ENCODE measurements around the gene LIN28A.
A peak's percentile ranks its signal among the peaks of the same experiment; 100 is the strongest.

Gene LIN28A

GRCh38 chr1:26431979-26432695, 21.5 kb downstream of the LIN28A start, which contains the start of gene DHDDS (continued):
- peak; percentile 90 for TF ChIP-seq PRDM10 (tag by site-specific recombination; IDR thresholded peaks at IDR 0.05)
- TF ChIP-seq ZNF488 (tag by site-specific recombination; IDR thresholded peaks at IDR 0.05) = no peak
- TF ChIP-seq ZFP3 (tag by site-specific recombination; IDR thresholded peaks at IDR 0.05; ENCODE audit: low read depth) = no peak
- TF ChIP-seq ZBTB1 (tag by site-specific recombination; IDR thresholded peaks at IDR 0.05) = no peak
- TF ChIP-seq MYNN (tag by site-specific recombination; IDR thresholded peaks at IDR 0.05; ENCODE audit: borderline replicate concordance) = no peak
- TF ChIP-seq ZNF362 (tag by site-specific recombination; IDR thresholded peaks at IDR 0.05) = no peak
- TF ChIP-seq SETDB1 (IDR thresholded peaks at IDR 0.05; ENCODE audit: insufficient read length, low read length) = peak; percentile 60
- TF ChIP-seq ZNF626 (tag by site-specific recombination; IDR thresholded peaks at IDR 0.05) = no peak
- peak; percentile 88 for TF ChIP-seq GLIS1 (tag by site-specific recombination; IDR thresholded peaks at IDR 0.05)
- no peak for TF ChIP-seq ZFP37 (tag by site-specific recombination; IDR thresholded peaks at IDR 0.05)
- TF ChIP-seq MZF1 (tag by site-specific recombination; IDR thresholded peaks at IDR 0.05; ENCODE audit: borderline replicate concordance) = no peak
- peak; percentile 98 for TF ChIP-seq ZBTB21 (tag by site-specific recombination; IDR thresholded peaks at IDR 0.05)
- peak; percentile 89 for TF ChIP-seq GLIS2 (tag by site-specific recombination; IDR thresholded peaks at IDR 0.05)
- TF ChIP-seq OSR2 (tag by site-specific recombination; IDR thresholded peaks at IDR 0.05) = 0 out of 2 replicates have a peak, but pooled peaks have one; percentile 22
- TF ChIP-seq ZNF140 (tag by site-specific recombination; IDR thresholded peaks at IDR 0.05) = no peak
- no peak for TF ChIP-seq ZNF529 (tag by site-specific recombination; IDR thresholded peaks at IDR 0.05; ENCODE audit: insufficient replicate concordance)
- no peak for TF ChIP-seq ZNF558 (tag by site-specific recombination; IDR thresholded peaks at IDR 0.05)
- TF ChIP-seq ZNF311 (tag by site-specific recombination; IDR thresholded peaks at IDR 0.05; ENCODE audit: borderline replicate concordance) = no peak
- 0 out of 2 replicates have a peak, but pooled peaks have one; percentile 50 for TF ChIP-seq REPIN1 (tag by site-specific recombination; IDR thresholded peaks at IDR 0.05; ENCODE audit: low read depth)
- TF ChIP-seq ZNF335 (tag by site-specific recombination; conservative IDR thresholded peaks at IDR 0.05) = peak; percentile 75
- no peak for TF ChIP-seq ZNF157 (tag by site-specific recombination; IDR thresholded peaks at IDR 0.05)
- peak; percentile 99 for TF ChIP-seq KLF16 (tag by site-specific recombination; IDR thresholded peaks at IDR 0.05)
- no peak for TF ChIP-seq TCF7L2 (IDR thresholded peaks at IDR 0.05; ENCODE audit: borderline replicate concordance, low read depth, low read length)
- TF ChIP-seq HIC1 (tag by site-specific recombination; IDR thresholded peaks at IDR 0.05) = peak; percentile 77; the same call in 1 of the 2 replicates
- TF ChIP-seq ZNF660 (tag by site-specific recombination; IDR thresholded peaks at IDR 0.05) = no peak; the same call in none of the 2 replicates
- TF ChIP-seq ZBTB7A (tag by site-specific recombination; IDR thresholded peaks at IDR 0.05; ENCODE audit: low read depth) = no peak; the same call in 1 of the 2 replicates
- no peak for TF ChIP-seq ZNF223 (tag by site-specific recombination; IDR thresholded peaks at IDR 0.05)
- no peak for TF ChIP-seq ZNF664 (tag by site-specific recombination; IDR thresholded peaks at IDR 0.05)
- TF ChIP-seq ZNF221 (tag by site-specific recombination; IDR thresholded peaks at IDR 0.05; ENCODE audit: borderline replicate concordance) = no peak
- no peak for TF ChIP-seq ZNF19 (tag by site-specific recombination; IDR thresholded peaks at IDR 0.05; ENCODE audit: low read depth)

Measured in HEK293 (cell line).